H1 (cell line): Measurements from ENCODE around the gene C5AR2.

Experiments used
- BCL11A ChIP-seq, 2 experiments: IDR thresholded peaks; one replicate each; pipeline ENCODE4 v1.6.1; 2011; ENCODE audit warnings: low read depth in 2 of 2, low read length in 2 of 2, mild to moderate bottlenecking in 2 of 2
- CEBPB ChIP-seq: IDR thresholded peaks from 2 replicates; pipeline ENCODE4 v1.6.1; 2012; ENCODE audit warnings: low read depth, low read length
- CTCF ChIP-seq, 3 experiments: IDR thresholded peaks; 1 replicate in 2 of 3; 2 replicates in 1 of 3; pipeline versions ENCODE4 v1.5.1 to v1.6.1; 2011; ENCODE audit warnings: low read length in 3 of 3, mild to moderate bottlenecking in 3 of 3, inconsistent platforms in 2 of 3, low read depth in 1 of 3, moderate library complexity in 1 of 3; ENCODE audit not compliant: insufficient read depth in 1 of 3; ENCODE audit errors: control extremely low read depth in 1 of 3
- EP300 ChIP-seq, 2 experiments: IDR thresholded peaks; 1 replicate in 1 of 2; 2 replicates in 1 of 2; pipeline ENCODE4 v1.6.1; 2011 to 2012; ENCODE audit warnings: low read depth in 2 of 2, low read length in 2 of 2, mild to moderate bottlenecking in 2 of 2, borderline replicate concordance in 1 of 2, inconsistent platforms in 1 of 2, moderate library complexity in 1 of 2
- EZH2 ChIP-seq: fragments of 200-600 bp; sonication (generic); IDR thresholded peaks from 2 replicates; pipeline ENCODE4 v1.7.1; 2012; ENCODE audit warnings: low read depth, mild to moderate bottlenecking, moderate library complexity, low read length, inconsistent platforms; ENCODE audit not compliant: severe bottlenecking
- FOSL1 ChIP-seq: IDR thresholded peaks from 2 replicates; pipeline ENCODE4 v1.6.1; 2011; ENCODE audit warnings: mild to moderate bottlenecking, low read depth, low read length, moderate library complexity; ENCODE audit not compliant: insufficient read depth
- GTF2F1 ChIP-seq: IDR thresholded peaks from 2 replicates; pipeline ENCODE4 v1.6.1; 2012; ENCODE audit warnings: low read depth, low read length, improper control_type of control experiment, borderline replicate concordance
- POLR2AphosphoS5 ChIP-seq: IDR thresholded peaks from 2 replicates; pipeline ENCODE4 v1.6.1; 2011; ENCODE audit warnings: low read depth, low read length
- RBBP5 ChIP-seq: IDR thresholded peaks from 2 replicates; pipeline ENCODE4 v1.7.1; 2012; ENCODE audit warnings: low read depth, mild to moderate bottlenecking, inconsistent platforms, low read length, moderate library complexity, borderline replicate concordance
- TCF12 ChIP-seq: IDR thresholded peaks from 2 replicates; pipeline ENCODE4 v1.6.1; 2011; ENCODE audit warnings: low read depth, mild to moderate bottlenecking, low read length
- TEAD4 ChIP-seq: IDR thresholded peaks from 2 replicates; pipeline ENCODE4 v1.6.1; 2012; ENCODE audit warnings: low read depth, low read length, inconsistent platforms, mixed read lengths

DNA sequence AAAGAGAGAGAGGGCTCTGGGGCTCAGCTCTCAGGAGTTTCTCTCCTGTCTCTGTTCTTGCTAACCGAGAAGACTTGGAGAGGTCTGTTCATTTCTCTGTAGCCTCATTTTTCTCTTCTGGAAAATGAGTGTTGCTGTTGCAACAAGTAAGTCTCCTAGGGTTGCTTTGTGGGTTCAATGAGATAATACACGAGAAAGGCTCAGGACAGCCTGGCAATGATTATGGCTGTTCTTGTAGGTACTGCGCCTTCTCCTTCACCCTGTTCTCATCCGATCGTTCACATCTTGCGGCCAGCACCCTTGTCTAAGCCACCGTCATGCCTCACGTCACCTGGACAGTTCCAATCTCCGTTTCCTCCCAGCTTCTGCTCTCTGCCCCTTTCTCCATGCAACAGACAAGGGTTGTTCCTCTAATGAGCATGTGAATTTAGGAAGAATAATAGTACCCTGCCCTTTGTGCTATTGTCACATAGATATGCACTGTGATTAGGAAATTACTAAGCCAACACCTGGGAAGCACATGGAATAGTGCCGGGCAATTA lies 18.1 kb upstream of the C5AR2 start:
- no peak for TF ChIP-seq TCF12
- no peak for TF ChIP-seq EZH2
- TF ChIP-seq FOSL1: no peak
- TF ChIP-seq CEBPB: no peak
- TF ChIP-seq POLR2AphosphoS5: no peak
- TF ChIP-seq BCL11A (IDR thresholded peaks at IDR 0.05; ENCODE audit: low read depth in 2 of 2, low read length in 2 of 2): no peak
- TF ChIP-seq GTF2F1: no peak
- no peak for TF ChIP-seq EP300 (IDR thresholded peaks at IDR 0.05; ENCODE audit: borderline replicate concordance in 1 of 2, low read depth in 2 of 2, low read length in 2 of 2)
- no peak for TF ChIP-seq RBBP5
- no peak for TF ChIP-seq CTCF (IDR thresholded peaks at IDR 0.05; ENCODE audit: control extremely low read depth in 1 of 3, insufficient read depth in 1 of 3, low read depth in 1 of 3, low read length in 3 of 3)
- TF ChIP-seq TEAD4: no peak
